NCI-H510A (cell line): Measurements from ENCODE around the gene DUS3L.

Experiments
- DNase-seq: peaks from one replicate; lab custom pipeline; 2025; lab: John Stamatoyannopoulos, UW

The DUS3L gene

DNA sequence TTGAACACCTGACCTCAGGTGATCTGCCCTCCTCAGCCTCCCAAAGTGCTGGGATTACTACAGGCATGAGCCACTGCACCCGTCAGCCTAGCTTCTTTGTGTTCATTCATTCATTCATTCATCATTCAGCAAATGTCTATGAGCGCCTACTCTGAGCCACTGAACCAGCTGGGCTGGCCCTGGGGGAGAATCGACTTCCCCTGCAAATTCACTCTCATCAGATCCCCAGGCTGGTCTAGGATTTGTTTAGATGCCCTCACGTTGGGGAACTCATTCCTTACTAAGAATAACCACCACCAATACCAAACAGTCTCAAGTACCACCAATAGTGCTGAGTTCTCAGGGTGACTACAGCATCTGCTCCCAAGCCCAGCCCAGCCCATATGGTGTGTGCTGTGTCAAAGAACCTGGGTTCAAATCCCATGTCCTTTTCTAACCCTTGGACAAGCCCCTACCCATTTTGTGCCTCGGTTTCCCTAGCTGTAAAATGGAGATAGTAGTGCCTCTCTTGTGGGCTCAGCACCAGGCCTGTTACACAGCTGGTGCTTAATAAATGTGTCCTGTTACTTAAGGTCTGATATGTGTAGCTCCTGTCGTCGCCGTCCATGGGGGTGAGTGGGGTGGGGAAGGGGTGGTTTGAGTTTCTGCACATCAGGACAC is 30.7 kb upstream of the DUS3L start:
- DNase-seq: no peak

GRCh38 chr19:5820785-5821184 is 29.8 kb upstream of the DUS3L start:
- DNase-seq: no peak

GRCh38 chr19:5818594-5818993 is 27.6 kb upstream of the DUS3L start:
- no peak for DNase-seq

- DNase-seq: no peak
Measured at GRCh38 chr19:5817218-5817617, 26.3 kb upstream of the DUS3L start.

GRCh38 chr19:5814852-5815246 is 23.9 kb upstream of the DUS3L start:
- DNase-seq: no peak

GRCh38 chr19:5814123-5814851 is 23.3 kb upstream of the DUS3L start:
- DNase-seq: no peak

DNA sequence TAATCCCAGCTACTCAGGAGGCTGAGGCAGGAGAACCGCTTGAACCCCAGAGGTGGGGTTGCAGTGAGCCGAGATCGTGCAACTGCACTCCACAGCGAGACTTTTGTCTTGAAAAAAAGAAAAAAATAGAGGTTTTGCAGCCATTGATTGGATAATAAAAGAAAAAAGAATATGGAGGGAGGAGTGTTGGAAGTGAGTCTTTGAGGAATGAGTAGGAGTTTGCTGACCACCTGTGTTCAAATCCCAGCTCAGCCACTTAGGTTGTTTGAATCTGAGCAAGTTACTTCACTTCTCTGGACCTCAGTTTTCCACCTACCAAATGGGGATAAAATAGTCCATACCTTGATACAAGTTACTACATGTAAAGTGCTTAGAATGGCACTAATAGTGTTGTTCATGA is 20.2 kb upstream of the DUS3L start:
- DNase-seq: no peak

GRCh38 chr19:5809469-5809868 is 18.5 kb upstream of the DUS3L start:
- DNase-seq: no peak

GRCh38 chr19:5809053-5809452 is 18.1 kb upstream of the DUS3L start:
- DNase-seq: no peak

DNA sequence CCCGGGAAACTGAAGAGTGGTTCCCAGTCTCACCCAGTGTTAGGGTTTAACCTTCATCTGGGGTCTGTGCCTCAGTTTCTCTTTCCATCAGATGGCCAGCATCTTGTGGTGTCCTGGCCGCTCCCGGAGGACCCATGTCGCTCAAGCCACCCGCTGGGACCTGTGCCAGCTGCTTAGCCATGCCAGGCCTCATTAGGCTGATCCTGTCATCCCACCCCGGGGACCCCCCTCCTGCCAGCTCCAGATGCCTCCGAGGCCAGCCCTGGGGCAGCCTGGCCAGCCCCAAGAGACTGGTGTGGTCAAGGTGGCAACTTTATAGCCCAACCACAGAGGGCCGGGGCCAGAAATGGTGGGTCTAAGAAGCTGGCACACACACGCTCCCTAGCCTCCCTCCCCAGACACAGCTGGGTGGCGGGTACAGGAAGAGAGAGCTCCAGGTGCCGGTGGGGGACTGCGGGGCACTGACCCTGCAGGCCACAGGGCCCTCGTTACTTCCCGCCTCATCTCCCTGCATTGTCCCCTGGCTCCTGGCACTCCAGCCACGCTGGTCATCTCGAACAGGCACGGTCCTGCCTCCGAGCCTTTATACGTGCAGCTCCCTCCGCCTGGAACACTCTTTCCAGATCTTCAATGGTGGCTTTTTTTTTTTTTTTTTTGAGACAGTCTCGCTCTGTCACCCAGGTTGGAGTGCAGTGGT is 17.3 kb upstream of the DUS3L start:
- no peak for DNase-seq

DNA sequence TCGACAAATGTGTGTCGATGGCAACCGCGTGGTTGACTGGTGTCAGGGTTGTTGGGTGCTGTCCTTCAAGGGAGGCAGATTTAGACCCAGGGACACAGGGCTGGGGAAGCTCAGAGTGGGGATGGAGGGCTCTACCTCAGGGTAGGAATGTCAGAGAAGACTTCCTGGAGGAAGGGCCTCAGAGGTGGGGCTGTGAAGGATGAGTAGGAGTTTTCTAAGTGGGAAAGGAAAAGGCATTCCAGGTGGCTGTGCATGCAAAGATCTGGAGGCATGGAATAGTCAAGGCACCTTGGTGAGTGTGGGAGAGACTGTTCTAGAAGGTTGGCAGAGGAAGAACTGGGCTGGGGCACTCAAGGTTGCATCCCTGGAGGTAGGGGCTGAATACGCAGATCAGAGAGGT is 15.9 kb upstream of the DUS3L start:
- no peak for DNase-seq

- no peak for DNase-seq
Measured at GRCh38 chr19:5806133-5806489, 15.1 kb upstream of the DUS3L start.

- DNase-seq: peak; percentile 78
Measured at GRCh38 chr19:5805462-5806132, 14.6 kb upstream of the DUS3L start.

GRCh38 chr19:5804516-5805461 is 13.8 kb upstream of the DUS3L start, which contains the start of gene NRTN:
Gene NRTN, plus strand, starts transcription at chr19:5805067. Its CDS starts 19,099 bp downstream, at chr19:5824166.
- DNase-seq: peak; percentile 59

GRCh38 chr19:5803752-5804515 is 13.0 kb upstream of the DUS3L start:
- peak; percentile 88 for DNase-seq

DNA sequence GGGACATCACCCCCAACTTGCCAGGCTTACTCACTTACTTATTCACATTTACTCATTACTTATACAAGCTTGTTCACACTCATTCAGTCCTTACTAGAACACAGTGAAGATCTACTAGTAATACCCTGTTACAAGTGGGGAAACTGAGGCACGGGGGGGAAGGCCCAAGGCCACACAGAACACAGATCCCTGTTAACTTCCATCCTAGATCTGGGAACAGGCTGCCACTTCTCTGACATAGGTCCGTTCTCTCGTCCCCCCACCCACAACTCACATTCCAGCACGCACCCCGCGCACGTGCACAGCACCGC is 12.4 kb upstream of the DUS3L start:
- no peak for DNase-seq

DNA sequence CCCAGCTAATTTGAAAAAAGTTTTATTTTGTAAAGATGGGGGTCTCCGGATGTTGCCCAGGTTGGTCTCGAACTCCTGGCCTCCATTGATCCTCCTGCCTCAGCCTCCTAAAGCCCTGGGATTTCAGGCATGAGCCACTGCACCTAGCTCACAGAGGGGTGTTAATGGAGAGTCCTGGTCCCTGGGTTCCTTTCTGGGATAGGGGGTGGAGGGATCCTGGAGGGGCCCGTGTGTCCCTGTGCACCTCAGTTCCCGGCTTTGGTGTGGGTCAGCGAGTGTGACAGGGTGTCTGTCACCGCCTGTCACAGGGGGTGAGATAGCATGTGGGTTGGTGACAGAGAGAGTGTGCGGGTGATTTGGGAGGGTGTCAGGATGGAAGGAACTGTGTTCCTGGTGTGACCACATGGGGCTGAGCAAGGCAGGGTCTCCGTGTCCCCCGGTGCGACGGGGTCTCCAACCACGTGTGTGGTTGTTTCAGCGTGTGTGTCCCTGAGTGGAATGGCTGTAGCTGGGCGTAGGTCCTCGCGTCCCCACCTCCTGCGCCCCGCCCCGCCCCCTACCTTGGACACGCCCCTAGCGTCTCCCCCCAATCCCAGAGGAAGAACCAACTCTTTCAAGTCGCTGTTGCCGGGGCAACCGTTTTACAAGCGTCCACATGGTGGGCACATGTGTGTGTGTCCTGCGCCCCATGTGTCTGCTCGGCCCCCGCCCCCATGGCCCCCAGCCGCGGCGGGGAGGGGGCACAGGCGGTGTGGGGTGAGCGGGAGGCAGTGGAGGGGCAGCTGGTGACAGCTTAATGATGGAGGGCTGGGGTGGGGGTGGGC is 11.0 kb upstream of the DUS3L start:
- no peak for DNase-seq

DNA sequence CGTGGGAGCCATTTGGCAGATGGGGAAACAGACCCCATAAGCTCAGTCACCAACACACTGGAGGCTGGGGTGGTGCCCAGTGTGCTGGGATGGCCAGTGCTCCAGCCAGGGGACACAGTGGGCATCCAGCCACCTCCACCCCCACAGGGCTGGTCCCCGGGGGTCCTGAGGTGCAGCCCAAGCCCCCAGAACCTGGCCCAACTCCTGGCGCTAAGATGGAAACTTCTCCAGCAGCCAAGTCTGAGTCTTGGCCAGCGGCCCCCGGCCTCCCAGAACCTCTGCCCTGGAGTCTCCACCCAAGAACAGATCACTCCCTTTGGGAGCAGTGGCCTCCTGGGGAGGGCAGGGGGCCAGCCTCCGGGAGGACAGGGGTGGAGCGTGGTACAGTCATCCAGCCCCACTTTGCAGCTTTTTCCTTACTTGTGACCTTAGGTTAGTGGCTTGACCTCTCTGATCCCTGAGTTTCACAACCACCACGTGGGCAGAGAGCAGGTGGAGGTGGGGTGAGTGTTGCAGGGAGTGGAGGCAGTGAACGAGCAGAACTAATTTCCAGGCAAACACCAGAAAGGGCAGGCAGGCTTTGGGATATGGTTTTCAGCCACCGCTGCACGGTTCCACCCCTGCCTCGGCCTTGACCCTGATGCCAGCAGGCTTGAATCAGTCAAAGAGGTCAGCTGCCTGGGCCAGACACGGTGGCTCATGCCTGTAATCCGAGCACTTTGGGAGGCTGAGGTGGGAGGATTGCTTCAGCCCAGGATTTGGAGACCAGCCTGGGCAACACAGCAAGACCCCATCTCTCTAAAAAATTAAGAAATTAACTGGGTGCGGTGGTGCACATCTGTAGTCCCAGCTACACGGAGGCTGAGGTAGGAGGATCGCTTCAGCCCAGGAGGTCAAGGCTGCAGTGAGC is 9.7 kb upstream of the DUS3L start:
- DNase-seq: no peak
